HG03159 (cell line): ENCODE results near the gene SLC18A2.

ENCODE experiments used
- ATAC-seq: cut with Tn5 transposase; IDR thresholded peaks from one replicate; pipeline ENCODE4 v1.9.1; 2021; ENCODE audit warnings: mild to moderate bottlenecking, moderate library complexity; ENCODE audit not compliant: unreplicated experiment

SLC18A2 gene

GRCh38 chr10:117306674-117307073, 65.8 kb downstream of the SLC18A2 start:
- ATAC-seq = no peak

- ATAC-seq = no peak
These were observed 70.3 kb downstream of the SLC18A2 start for GRCh38 chr10:117311261-117311660.

DNA sequence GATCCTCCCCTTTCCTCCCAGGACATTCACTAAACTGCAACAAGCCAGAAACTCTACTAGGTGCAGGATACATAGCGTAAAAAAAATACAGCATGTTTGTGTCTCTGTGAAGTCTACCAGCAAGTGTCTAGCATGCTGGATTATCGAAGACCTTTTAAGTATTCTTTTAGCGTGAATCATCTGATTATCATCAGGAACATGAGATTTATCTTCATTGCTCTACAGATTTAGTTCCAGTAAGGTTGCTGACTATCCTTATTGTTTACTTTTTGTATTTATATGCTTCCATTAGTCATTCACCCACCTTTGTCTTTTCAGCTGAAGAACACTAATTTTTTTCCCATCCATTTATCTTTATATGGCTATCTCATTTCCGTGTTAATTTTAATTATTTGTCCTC, 71.5 kb downstream of the SLC18A2 start:
- ATAC-seq = no peak

GRCh38 chr10:117313641-117314040, 72.7 kb downstream of the SLC18A2 start:
- no peak for ATAC-seq

DNA sequence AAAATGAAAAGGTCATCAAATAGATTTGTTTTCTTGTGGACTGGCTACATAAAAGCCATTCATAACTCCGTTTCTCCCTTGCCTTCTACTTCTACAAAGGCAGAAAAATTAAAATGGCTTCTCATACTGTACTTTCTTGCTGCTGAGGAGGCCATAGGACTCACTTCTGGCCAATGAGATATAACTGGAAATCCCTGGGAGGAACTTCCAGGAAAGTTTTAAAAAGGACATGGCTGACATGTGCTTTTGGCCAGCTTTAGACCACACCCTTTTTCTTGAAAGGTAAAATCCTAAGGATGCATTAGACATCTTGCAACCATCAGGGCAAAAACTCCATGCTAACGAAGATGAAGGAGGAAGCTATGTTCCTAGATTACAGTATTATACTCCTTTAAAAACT, 75.8 kb downstream of the SLC18A2 start:
- no peak for ATAC-seq

DNA sequence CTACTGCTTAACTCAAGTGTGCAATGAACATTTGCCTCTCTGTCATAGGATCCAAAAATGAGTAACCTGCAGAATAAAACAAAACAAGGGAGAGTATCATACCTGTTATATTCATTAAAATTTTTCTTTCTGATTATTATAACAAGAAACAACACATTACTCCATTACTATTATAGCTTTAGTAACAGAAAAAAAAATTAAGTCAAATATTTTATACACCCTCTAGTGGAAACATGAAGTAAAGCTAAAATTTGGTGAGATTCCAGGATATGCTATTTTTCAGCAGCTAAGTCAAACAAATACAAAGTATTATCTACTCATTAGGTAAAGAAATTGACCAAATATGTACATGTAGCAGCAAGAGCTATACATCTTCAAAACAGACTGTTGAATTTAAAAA, 78.0 kb downstream of the SLC18A2 start:
- ATAC-seq = no peak

GRCh38 chr10:117320050-117320665, 79.2 kb downstream of the SLC18A2 start:
- no peak for ATAC-seq

DNA sequence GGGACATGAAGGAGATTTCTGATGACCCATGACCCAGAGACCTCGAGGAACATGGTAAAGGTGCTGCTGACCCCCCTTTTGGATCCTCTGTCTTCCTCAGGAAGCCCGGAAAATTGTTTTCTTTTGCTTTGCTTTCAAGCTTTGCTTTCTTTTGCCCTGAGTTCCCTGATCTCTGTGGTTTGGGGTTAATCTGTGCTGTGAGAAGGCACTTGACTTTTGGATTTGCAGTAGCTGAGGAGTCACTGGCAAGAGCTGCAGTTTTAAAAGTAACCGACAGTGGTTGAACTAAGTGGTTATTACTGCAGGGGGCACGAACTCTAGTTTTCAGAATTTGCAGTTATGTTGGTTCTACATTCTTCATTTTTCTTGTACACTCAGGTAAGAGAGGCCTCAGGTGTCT, 81.3 kb downstream of the SLC18A2 start:
- no peak for ATAC-seq

DNA sequence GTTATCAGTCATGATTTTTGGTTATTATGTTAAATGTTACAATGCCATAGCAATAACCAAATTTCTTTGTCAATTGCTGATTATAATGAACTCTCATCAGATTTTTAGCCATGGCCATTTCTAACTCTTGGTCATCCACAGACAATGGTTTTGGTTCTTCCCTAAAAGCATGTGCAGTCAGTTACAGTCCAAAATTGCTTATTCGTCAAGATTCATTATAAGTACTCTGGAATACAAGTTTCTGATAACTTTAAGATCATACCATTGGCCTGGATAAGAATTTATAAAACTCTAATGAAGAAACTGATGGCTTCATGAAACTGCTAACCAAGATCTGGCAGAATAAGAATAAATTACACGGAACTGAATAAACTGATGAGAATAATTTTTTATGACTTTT, 83.5 kb downstream of the SLC18A2 start:
- ATAC-seq = no peak

DNA sequence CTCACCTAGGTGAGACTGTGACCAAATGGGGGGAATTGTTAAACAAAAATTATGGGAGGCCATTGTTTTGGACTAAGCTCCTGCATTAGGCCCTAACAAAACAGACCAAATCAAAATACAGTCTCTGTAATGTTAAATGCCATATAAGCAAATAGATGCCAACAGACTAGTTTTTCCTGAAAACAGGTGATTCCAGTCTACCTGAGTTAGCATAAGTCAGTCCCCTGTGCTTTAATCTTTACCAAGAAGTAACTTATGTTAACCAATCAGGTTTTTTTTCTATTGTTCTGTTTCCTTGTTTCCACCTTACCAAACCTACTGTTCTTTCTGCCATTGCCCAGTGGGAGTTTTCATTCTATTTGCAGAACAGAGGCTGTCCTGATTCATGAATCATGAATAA, 86.3 kb downstream of the SLC18A2 start:
- ATAC-seq = no peak
